Loucy (cell line): ENCODE measurements around the gene PARP8.

Experiments used
- H2AFZ ChIP-seq: fragments of 200-600 bp; sonication (generic); 2 replicates; pipeline ENCODE4 v1.6.0; 2016; ENCODE audit warnings: antibody characterized with exemption, mild to moderate bottlenecking, low read length, moderate library complexity
- H3F3A ChIP-seq: fragments of 200-600 bp; 2 replicates; pipeline ENCODE4 v1.6.0; 2016; ENCODE audit warnings: antibody characterized with exemption, low read depth, mild to moderate bottlenecking
- H3K27me3 ChIP-seq: fragments of 200-600 bp; sonication (generic); 2 replicates; pipeline ENCODE4 v1.6.1; 2014; ENCODE audit warnings: low read length, mild to moderate bottlenecking; ENCODE audit not compliant: insufficient read depth, poor library complexity, severe bottlenecking
- H3K36me3 ChIP-seq: fragments of 200-600 bp; sonication (generic); 2 replicates; pipeline ENCODE4 v1.6.1; 2016; ENCODE audit warnings: low read length; ENCODE audit not compliant: insufficient read depth
- H3K4me1 ChIP-seq: fragments of 200-600 bp; sonication (generic); 2 replicates; pipeline ENCODE4 v1.5.1; 2014; ENCODE audit warnings: low read length, mild to moderate bottlenecking; ENCODE audit not compliant: insufficient read depth, poor library complexity, severe bottlenecking
- H3K4me2 ChIP-seq: fragments of 200-600 bp; sonication (generic); 2 replicates; pipeline ENCODE4 v1.6.0; 2014; ENCODE audit warnings: antibody characterized with exemption, low read length, low read depth, mild to moderate bottlenecking; ENCODE audit not compliant: poor library complexity, severe bottlenecking
- H3K4me3 ChIP-seq: fragments of 200-600 bp; sonication (generic); 2 replicates; pipeline ENCODE4 v1.5.1; 2014; ENCODE audit warnings: low read length, mild to moderate bottlenecking, mixed read lengths; ENCODE audit not compliant: poor library complexity, severe bottlenecking
- H3K79me2 ChIP-seq: fragments of 200-600 bp; sonication (generic); 2 replicates; pipeline ENCODE4 v1.6.1; 2014; ENCODE audit warnings: low read length; ENCODE audit not compliant: insufficient read depth
- H3K9ac ChIP-seq: fragments of 200-600 bp; sonication (generic); 2 replicates; pipeline ENCODE4 v1.6.0; 2014; ENCODE audit warnings: mild to moderate bottlenecking, low read depth, low read length, moderate library complexity; ENCODE audit not compliant: poor library complexity, severe bottlenecking
- H3K9me2 ChIP-seq: fragments of 200-600 bp; sonication (generic); replicated peaks from 2 replicates; pipeline ENCODE4 v1.6.1; 2016; ENCODE audit warnings: low read depth, low read length, mixed read lengths
- H3K9me3 ChIP-seq: fragments of 200-600 bp; sonication (generic); 2 replicates; pipeline ENCODE4 v1.6.1; 2014; ENCODE audit warnings: mild to moderate bottlenecking, antibody characterized with exemption, low read length, low read depth; ENCODE audit not compliant: insufficient read depth
- H4K20me1 ChIP-seq: fragments of 200-600 bp; sonication (generic); 2 replicates; pipeline ENCODE4 v1.6.0; 2014; ENCODE audit warnings: antibody characterized with exemption, low read length, mild to moderate bottlenecking; ENCODE audit not compliant: insufficient read depth, poor library complexity, severe bottlenecking
- EZH2phosphoT487 ChIP-seq: fragments of 200-600 bp; IDR thresholded peaks from 2 replicates; pipeline ENCODE4 v1.6.1; 2018; ENCODE audit warnings: antibody characterized with exemption, mild to moderate bottlenecking, moderate library complexity, borderline replicate concordance
- TF ChIP-seq, protein P1 (sequence below): fragments of 200-600 bp; sonication (generic); conservative IDR thresholded peaks from 2 replicates; pipeline ENCODE4 v1.5.1; 2014; ENCODE audit warnings: mild to moderate bottlenecking, antibody characterized with exemption, low read length

The PARP8 gene

DNA sequence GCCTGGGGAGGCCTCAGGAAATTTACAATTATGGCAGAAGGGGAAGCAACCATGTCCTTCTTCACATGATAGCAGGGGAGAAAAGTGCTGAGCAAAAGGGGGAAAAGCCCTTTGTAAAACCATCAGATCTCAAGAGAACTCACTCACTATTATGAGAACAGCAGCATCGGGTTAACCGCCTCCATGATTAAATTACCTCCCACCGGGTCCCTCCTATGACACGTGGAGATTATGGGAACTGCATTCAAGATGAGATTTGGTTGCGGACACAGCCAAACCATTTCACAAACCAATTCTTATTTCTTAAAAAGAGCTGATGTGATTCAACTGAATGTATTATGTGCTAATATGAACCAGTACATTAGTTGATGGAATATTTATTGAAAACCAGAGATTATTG is 63.9 kb downstream of the PARP8 start:
- no peak overlapping the region for H3K4me3 ChIP-seq
- H3K9ac ChIP-seq: no peak overlapping the region
- H3K9me2 ChIP-seq: no peaks in the 10 kb centered on the region
- H2AFZ ChIP-seq: no peak overlapping the region
- no peaks in the 10 kb centered on the region; the same call in 1 of the 2 replicates for H3K36me3 ChIP-seq
- no peaks in the 10 kb centered on the region for H3K27me3 ChIP-seq
- H3K9me3 ChIP-seq: no peaks in the 10 kb centered on the region
- H3K4me2 ChIP-seq: no peak overlapping the region
- peaks cover 18% of the 10 kb centered on the region for H3K4me1 ChIP-seq
- H3K79me2 ChIP-seq: peaks cover 83% of the 10 kb centered on the region
- no peaks in the 10 kb centered on the region for H3F3A ChIP-seq
- TF ChIP-seq, protein P1, sequence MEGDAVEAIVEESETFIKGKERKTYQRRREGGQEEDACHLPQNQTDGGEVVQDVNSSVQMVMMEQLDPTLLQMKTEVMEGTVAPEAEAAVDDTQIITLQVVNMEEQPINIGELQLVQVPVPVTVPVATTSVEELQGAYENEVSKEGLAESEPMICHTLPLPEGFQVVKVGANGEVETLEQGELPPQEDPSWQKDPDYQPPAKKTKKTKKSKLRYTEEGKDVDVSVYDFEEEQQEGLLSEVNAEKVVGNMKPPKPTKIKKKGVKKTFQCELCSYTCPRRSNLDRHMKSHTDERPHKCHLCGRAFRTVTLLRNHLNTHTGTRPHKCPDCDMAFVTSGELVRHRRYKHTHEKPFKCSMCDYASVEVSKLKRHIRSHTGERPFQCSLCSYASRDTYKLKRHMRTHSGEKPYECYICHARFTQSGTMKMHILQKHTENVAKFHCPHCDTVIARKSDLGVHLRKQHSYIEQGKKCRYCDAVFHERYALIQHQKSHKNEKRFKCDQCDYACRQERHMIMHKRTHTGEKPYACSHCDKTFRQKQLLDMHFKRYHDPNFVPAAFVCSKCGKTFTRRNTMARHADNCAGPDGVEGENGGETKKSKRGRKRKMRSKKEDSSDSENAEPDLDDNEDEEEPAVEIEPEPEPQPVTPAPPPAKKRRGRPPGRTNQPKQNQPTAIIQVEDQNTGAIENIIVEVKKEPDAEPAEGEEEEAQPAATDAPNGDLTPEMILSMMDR: no peak
- no peak for TF ChIP-seq EZH2phosphoT487
- no peaks in the 10 kb centered on the region for H4K20me1 ChIP-seq

DNA sequence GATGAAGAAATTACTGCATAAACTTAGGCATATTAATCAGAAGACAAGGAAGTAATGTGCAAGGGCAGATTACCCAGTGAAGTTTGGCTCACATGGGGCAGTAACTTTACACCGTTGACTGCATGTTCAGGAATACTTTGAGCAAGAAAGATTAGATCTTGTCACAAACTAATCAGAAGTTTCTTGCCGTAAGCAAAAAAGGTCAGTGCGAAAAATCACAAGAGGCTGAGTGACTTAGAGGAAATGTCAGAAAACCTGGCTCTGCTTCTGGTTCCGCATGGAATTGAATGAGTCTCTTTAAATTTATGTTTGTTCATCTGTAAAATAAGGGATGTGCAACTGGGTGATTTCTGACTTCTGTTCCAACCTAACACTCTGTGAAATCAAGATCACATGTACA is 64.4 kb downstream of the PARP8 start:
- peaks cover 18% of the 10 kb centered on the region for H3K4me1 ChIP-seq

GRCh38 chr5:50733741-50734140 is 67.3 kb downstream of the PARP8 start:
- no peaks in the 10 kb centered on the region for H3K9me2 ChIP-seq
- peaks cover 88% of the 10 kb centered on the region for H3K79me2 ChIP-seq
- H3K9ac ChIP-seq: no peak overlapping the region
- no peaks in the 10 kb centered on the region; the same call in 1 of the 2 replicates for H3K36me3 ChIP-seq
- TF ChIP-seq EZH2phosphoT487: no peak
- TF ChIP-seq, protein P1: no peak
- H3K4me3 ChIP-seq: no peak overlapping the region
- H3K4me2 ChIP-seq: no peak overlapping the region
- H2AFZ ChIP-seq: no peak overlapping the region
- H3K27me3 ChIP-seq: no peaks in the 10 kb centered on the region
- H4K20me1 ChIP-seq: peaks cover 3% of the 10 kb centered on the region
- no peaks in the 10 kb centered on the region for H3F3A ChIP-seq
- H3K9me3 ChIP-seq: no peaks in the 10 kb centered on the region
- H3K4me1 ChIP-seq: no peaks in the 10 kb centered on the region

More for the DNA sequence above, 64.4 kb downstream of the PARP8 start:
- Histone ChIP-seq H3K9me3 (no peaks in the 10 kb centered on the region), H3K79me2 (peaks cover 83% of the 10 kb centered on the region), H2AFZ (no peak overlapping the region), H3K9ac (no peak overlapping the region), H3K36me3 (no peaks in the 10 kb centered on the region; the same call in 1 of the 2 replicates), H3K9me2 (no peaks in the 10 kb centered on the region), H3K4me2 (no peak overlapping the region), H3F3A (no peaks in the 10 kb centered on the region), H3K27me3 (no peaks in the 10 kb centered on the region), H4K20me1 (peaks cover 3% of the 10 kb centered on the region), H3K4me3 (no peak overlapping the region)
- TF ChIP-seq, protein P1: no peak
- no peak for TF ChIP-seq EZH2phosphoT487
